Osteocyte (in vitro differentiated cells): Measurements from ENCODE around the gene DHFR. TPM values are rescaled to one million over a fixed set of nuclear protein-coding genes. Genes with fewer than 3 reads are reported as not detected.

Experiments used
- DNase-seq: peaks from one replicate; pipeline ENCODE4 v3.0.0; 2021; ENCODE audit warnings: mixed read lengths; ENCODE audit not compliant: unreplicated experiment; ENCODE audit errors: extremely low spot score
- H3K27ac Mint-ChIP-seq: one replicate; pipeline ENCODE4 v1.8.0; 2021; ENCODE audit warnings: mild to moderate bottlenecking, mixed read lengths; ENCODE audit not compliant: unreplicated experiment
- H3K27me3 Mint-ChIP-seq: one replicate; pipeline ENCODE4 v1.8.0; 2021; ENCODE audit warnings: mixed read lengths; ENCODE audit not compliant: unreplicated experiment
- H3K36me3 Mint-ChIP-seq: one replicate; pipeline ENCODE4 v1.8.0; 2021; ENCODE audit warnings: mixed read lengths; ENCODE audit not compliant: unreplicated experiment
- H3K4me1 Mint-ChIP-seq: one replicate; pipeline ENCODE4 v1.8.0; 2021; ENCODE audit warnings: mixed read lengths; ENCODE audit not compliant: unreplicated experiment
- H3K4me3 Mint-ChIP-seq: one replicate; pipeline ENCODE4 v1.8.0; 2021; ENCODE audit warnings: mild to moderate bottlenecking, moderate library complexity, mixed read lengths; ENCODE audit not compliant: unreplicated experiment
- H3K9me3 Mint-ChIP-seq: one replicate; pipeline ENCODE4 v1.8.0; 2021; ENCODE audit warnings: mixed read lengths; ENCODE audit not compliant: unreplicated experiment
- CTCF ChIP-seq: fragments of 200-600 bp; sonication (generic); IDR thresholded peaks from 2 replicates; pipeline ENCODE4 v1.5.0; 2021; ENCODE audit warnings: antibody characterized with exemption, mild to moderate bottlenecking, moderate library complexity
- total RNA-seq: library from RNA; stranded (reverse); gene quantifications from 2 replicates; pipeline ENCODE4 v1.2.1, GENCODE V29; 2021

DHFR gene
- total RNA-seq, 1 donor from 2014 or later: 18.5 TPM

- Mint-ChIP-seq H3K27ac (no peak overlapping the region), H3K4me3 (no peak overlapping the region), H3K9me3 (no peaks in the 10 kb centered on the region), H3K36me3 (no peaks in the 10 kb centered on the region), H3K27me3 (peaks cover 4% of the 10 kb centered on the region), H3K4me1 (peaks cover 5% of the 10 kb centered on the region)
- no peak for TF ChIP-seq CTCF
- no peak for DNase-seq
Observed at GRCh38 chr5:80594810-80595209, 60.0 kb downstream of the DHFR start.

DNA sequence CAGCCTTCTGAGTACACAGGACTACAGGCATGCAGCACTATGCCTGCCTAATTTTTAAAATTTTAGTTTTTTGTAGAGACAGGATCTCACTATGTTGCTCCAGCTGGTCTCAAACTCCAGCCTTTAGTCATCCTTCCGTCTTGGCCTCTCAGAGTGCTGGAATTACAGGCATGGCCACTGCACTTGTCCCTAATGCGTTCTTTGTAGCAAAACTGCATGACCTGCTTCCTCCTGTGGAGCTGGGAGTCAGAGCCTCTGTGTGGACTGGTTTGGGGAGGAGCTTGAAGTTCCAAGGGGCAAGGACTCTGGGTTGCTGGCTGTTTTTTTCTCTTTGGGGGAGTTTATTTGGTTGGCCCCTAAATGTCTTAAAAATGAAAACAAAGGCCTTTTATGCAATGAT is 62.0 kb downstream of the DHFR start:
- no peak for DNase-seq
- no peak for TF ChIP-seq CTCF
- no peaks in the 10 kb centered on the region for H3K9me3 Mint-ChIP-seq
- H3K27ac Mint-ChIP-seq: no peak overlapping the region
- H3K4me3 Mint-ChIP-seq: no peak overlapping the region
- H3K4me1 Mint-ChIP-seq: peaks cover 5% of the 10 kb centered on the region
- H3K36me3 Mint-ChIP-seq: no peaks in the 10 kb centered on the region
- H3K27me3 Mint-ChIP-seq: no peaks in the 10 kb centered on the region

GRCh38 chr5:80592105-80592504 is 62.7 kb downstream of the DHFR start:
- Mint-ChIP-seq H3K4me3 (no peak overlapping the region), H3K9me3 (no peaks in the 10 kb centered on the region), H3K36me3 (no peaks in the 10 kb centered on the region), H3K27ac (no peak overlapping the region), H3K27me3 (no peaks in the 10 kb centered on the region), H3K4me1 (peaks cover 5% of the 10 kb centered on the region)
- DNase-seq: no peak
- TF ChIP-seq CTCF: no peak

GRCh38 chr5:80591352-80591751 is 63.4 kb downstream of the DHFR start:
- H3K4me1 Mint-ChIP-seq: peaks cover 5% of the 10 kb centered on the region
- H3K9me3 Mint-ChIP-seq: no peaks in the 10 kb centered on the region
- no peaks in the 10 kb centered on the region for H3K36me3 Mint-ChIP-seq
- no peak overlapping the region for H3K27ac Mint-ChIP-seq
- no peak overlapping the region for H3K4me3 Mint-ChIP-seq
- no peak for TF ChIP-seq CTCF
- H3K27me3 Mint-ChIP-seq: no peaks in the 10 kb centered on the region
- no peak for DNase-seq

DNA sequence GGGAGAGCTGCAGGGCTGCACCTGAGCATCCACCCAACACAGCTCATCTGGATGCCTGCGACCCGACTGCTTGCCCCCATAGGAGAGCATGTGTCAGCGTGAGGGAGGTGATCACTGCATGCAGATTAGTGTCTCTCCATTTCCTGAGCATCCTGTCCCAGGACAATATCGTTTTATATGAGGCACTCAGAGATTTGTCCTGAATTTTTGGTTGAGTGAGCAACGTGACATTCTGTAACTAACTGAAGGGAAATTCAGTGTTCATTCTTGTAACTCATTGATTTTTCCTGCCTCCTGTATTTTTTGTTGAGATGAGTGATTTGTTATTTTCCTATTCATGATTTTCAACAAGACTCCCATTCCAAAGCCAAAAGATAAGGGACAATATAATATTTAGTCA is 64.0 kb downstream of the DHFR start:
- Mint-ChIP-seq H3K27me3 (no peaks in the 10 kb centered on the region), H3K9me3 (no peaks in the 10 kb centered on the region), H3K4me3 (no peak overlapping the region), H3K27ac (no peak overlapping the region), H3K4me1 (peaks cover 5% of the 10 kb centered on the region), H3K36me3 (no peaks in the 10 kb centered on the region)
- no peak for TF ChIP-seq CTCF
- peak; percentile 49 for DNase-seq
